Stimulated activated CD4-positive, alpha-beta T cell treated with anti-CD3 and anti-CD28 coated beads, Interleukin-1b, Interleukin-23, amount 100 ng/mL, for 48 hours (primary cell): ENCODE results near the gene HOXB3.

Experiments
- DNase-seq: peaks from one replicate; pipeline ENCODE4 v3.0.0-alpha.2; 2020

Gene HOXB3

DNA sequence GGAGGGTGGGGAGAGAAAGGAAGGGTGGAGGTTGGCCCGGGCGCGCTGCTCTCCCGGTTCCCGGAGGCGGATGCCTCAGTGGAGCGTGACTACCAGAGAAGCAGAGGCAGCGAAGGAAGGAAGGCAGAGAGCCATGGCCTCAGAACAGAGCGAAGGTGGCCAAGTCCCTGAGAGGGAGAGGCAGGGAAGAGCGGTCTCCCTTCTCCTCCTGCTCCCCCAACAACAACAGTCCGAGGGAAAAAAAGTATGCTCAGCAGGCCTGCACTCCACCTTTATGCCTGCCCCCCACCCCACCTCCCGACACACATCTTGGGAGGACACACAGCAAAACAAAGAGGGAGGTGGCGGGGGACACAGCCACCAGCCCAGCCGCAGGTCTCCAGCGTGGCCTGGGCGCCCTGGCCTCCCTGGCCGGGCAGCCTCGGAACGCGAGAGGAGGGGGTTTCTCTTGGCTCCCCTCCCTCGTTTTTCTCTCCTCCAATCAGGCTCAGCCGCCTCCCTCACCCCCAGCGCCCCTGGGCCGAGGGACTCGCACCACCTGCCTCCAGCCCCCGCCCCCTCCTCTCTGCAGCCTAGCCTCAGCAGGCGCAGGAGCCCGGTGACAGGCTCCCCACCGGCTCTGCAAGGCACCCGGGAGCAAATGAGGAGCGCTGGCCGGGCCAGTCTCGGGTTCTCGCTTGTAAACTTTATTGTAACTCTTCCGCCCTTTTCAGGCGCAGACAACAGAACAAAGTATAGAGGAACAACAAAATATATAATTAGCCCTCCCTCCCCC lies 21.8 kb upstream of the HOXB3 start:
- DNase-seq: no peak

DNA sequence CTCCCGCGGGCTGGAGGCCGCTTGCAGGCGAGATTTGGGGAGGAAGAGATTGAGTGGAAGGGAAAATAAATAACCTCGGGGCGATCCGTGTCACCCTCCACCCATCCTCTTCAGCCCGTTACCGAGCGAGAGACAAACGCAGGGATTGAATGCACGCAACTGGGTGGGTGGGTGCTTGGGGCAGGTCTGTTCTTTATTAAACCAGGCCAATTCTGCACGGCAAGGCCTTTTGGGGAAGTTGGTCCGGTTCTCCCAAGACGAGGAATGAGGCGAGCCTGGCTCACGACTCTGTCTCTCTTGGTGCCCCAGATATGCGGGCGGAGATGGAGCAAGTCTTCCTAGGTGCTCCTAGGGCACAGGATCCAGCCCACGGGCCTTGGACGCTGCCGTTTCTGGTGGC lies 21.2 kb upstream of the HOXB3 start:
- DNase-seq: no peak

DNA sequence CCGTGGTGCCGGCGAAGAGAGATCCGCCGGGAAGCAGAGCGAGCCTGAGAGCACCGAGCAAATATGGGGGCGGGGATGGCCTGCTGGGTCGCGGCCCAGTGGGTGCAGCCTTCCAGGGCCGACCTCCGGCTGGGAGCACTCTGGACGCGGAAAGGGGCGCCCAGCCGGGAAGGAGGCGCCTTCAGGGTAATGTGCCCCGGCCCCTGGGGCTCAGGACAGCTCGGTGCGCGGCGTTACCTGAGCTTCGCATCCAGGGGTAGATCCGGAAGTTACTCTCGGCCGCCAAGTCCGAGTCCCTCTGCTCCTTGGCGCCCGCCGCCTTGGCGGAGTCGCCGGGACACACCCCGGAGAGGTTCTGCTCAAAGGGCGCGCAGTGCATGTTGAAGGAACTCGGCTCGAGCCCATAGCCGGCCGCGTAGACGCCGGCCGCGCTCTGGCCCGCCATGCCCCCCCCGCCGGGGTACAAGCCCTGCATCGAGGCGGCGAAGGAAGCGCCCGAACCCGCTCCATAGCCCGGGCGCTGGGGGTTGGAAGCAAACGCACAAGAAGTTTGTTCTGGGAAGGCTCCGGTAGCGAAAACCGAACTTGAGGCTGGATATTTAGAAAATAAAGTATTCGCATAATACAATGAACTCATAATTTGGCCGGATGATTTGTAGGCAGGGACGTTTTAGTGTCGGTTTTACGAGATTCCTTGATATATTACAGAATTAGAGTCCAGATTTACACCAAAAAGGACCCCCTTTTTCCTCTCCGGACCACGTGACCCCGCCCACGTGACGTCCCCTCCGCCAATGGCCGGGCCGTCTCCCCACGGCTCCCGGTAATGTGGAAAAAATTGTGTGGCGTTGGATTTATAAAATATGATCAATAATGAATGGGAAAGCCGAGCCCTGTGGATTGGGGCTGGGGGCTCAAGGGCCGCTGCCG lies 20.5 kb upstream of the HOXB3 start, which contains the start of gene HOXB7:
Gene HOXB7, minus strand, starts transcription at position 736 of the 930 bp plus-strand sequence. Its CDS starts 99 bp downstream, at position 637.
- peak; percentile 61 for DNase-seq

DNA sequence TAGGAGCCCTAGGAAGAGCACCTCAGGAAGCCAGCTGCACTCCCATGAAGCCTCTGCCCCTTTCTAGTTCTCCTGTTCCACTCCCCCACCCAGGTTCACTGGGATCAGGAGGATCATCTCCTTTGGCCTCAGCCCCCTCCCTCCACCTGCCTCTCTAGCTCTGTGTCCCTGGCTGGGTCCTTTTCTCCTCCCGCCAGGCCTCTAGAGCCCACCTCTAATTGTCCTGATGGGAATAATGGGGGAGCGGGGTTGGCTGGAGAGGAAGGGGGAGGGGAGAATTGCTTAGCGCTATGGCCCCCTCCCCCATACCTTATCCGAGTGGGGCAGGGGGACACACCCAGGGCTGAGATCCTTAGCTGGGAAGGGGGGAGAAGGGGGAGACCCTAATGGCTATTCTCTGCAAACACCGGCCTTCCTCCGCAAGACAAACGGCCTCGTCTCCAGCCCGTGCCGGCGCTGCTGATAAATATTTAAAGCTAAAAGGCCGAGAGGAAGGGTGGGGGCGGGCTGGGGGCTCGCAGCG lies 19.8 kb upstream of the HOXB3 start:
- no peak for DNase-seq

DNA sequence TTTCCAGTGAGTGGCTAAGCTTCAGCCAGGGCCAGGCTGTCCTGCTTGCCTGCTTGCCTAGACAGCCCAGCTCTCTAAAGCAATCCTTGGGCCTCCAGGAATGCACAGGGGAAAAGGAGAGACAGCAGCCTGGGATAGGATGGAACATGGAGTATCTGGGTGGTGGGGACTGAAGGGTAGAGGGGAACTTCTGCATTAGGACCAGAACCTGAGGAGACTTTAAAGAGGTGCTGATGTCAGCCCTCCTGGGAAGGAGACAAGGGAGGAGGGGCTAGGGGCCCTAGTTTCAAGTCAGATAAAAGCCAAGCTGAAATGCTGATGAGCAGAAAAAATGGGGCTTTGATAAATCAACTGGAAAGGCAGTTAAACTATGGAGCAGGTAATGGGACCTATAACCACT lies 19.0 kb upstream of the HOXB3 start:
- DNase-seq: no peak

DNA sequence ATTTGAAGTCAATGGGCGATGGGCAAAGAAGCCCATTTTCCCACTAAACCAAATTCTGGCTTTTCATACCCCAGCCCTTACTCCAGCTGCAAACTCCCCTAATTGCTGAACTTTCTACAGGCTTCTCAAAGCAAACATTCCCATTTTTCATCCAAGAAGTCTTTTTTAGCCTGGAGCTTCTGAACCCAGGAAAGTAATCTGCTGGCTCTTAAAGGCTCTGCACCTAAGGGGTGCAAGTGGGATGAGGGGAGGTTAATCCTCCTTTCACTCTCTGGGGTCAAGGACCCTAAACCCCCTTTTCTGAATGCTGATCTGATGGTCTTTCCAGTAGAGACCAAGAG lies 18.4 kb upstream of the HOXB3 start:
- no peak for DNase-seq

DNA sequence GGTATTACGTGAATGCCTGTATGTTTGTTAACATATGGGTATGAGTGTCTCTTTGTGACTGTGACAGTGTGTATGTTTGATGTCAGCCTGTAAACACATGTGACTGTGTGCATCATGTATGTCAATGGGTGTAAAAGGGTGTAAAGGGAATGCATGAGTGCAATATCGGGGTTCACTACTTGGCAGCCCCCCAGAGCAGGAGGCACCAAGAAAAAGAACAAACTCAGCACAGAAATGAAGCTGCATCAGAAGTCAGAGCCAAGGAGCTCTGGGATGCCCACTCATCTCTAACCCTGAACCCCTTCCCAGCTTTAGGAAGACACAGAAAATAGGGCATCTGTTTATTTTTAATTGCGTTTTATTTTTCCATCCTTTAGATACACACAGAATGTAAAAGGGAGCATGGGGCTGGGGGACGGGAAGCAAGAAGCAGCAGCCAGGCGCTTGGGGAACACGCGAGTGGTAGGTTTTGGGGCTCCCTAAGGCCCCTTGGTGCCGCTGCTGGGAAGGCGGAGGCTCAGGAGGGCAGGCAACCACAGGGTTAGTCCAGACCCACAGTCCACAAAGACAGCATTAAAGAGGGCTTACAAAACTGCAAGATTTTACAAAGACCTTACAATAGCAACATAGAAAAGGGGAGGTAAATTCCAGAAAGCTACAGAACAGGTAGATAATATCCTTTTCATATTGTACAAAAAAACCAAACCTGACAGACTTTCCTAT lies 17.0 kb upstream of the HOXB3 start:
- DNase-seq: no peak

DNA sequence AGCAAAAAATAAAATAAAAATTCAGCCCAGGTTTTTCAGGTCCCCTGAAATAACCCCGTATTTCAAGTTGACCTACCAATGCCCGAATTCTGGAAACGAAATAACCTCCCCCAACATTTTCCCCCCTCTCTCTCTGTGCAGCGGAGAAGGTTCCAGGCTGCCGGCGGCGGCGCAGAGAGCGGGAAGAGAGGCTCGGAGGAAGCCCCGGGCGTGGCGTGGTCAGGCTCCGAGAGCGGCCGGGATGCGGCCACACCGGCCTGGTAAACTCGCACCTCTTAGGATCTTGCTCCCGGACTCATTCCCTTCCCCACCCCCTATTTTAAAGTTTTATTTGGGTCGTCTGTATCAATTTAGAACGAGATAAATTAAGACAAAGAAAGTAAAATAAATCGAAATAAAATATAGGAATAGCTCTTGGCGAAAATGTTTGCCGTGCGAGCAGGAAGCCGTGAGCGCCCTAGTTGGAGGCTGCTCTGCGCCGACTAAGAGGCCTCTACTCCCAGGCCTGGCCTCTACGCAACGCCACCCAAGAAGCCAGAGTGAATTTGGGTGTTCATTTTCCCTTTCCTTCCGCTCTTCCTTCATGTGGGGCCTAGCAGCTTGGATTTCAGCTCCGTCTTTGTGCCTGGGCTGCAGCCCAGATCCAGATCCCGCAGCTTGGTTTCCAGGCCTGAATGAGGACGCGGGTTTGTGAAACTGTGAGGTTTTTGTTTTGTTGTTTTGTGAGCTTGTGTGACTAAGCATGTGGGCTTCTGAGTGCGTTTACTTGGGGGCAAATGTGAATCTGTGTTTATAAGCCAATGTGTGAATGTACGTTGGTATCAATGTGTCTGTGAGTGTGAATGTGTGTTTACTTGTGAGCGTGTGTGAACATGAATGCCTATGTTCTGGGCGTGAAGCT lies 16.2 kb upstream of the HOXB3 start:
- DNase-seq: no peak

DNA sequence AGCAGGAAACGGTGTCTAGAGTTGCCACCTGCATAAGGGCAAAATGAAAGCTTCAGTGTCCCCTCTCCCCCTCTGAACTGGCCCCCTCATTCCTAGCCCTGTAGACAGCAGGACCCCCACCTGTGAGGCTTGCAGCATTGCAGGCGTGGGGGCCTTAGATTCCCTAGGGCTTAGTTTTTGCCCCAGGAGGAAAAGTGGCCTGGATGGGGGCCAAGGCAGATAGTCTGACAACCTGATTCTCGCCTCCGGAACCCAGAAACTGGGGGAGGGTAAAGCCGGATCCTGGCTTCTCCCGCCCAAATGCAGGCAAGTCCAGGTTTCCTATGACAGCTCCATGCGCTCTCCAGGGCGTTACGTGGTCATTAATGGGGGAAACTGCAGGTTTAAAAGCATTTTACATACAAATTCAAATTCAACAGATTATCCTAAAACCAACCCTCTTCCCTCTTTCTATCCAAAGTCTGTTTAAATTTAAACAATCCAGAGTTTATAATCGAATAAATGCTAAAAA lies 15.4 kb upstream of the HOXB3 start:
- DNase-seq: no peak

DNA sequence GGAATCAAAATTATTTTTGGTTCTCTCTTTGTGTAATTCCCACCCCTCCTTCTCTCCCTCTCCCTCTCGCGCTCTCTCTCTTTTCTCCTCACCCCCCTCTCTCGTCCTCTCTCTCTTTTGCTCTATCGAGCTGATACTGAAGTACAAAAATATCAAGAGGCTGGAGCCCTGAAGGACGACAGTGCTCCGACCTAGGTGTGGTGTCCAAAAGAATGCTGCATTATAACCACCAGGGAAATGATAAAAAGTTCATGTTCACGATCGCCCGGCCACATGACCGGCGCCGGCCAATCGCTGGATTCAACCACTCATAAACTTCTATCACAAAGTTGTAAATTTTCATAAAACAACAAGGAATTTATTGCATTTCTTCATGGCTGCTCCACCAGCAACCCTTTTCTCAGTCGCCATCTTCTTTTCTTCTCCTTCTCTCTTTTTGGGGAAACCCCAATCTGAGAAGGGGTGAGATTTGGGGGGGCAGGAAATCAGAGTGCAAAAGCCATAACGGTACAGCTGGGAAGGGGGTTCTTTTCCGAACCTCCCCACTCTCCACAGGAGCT lies 14.8 kb upstream of the HOXB3 start, which contains the start of gene HOXB6:
Gene HOXB6, minus strand, starts transcription at position 217 of the 560 bp plus-strand sequence. CDS start 6,836 bp downstream, outside the sequence.
- no peak for DNase-seq

DNA sequence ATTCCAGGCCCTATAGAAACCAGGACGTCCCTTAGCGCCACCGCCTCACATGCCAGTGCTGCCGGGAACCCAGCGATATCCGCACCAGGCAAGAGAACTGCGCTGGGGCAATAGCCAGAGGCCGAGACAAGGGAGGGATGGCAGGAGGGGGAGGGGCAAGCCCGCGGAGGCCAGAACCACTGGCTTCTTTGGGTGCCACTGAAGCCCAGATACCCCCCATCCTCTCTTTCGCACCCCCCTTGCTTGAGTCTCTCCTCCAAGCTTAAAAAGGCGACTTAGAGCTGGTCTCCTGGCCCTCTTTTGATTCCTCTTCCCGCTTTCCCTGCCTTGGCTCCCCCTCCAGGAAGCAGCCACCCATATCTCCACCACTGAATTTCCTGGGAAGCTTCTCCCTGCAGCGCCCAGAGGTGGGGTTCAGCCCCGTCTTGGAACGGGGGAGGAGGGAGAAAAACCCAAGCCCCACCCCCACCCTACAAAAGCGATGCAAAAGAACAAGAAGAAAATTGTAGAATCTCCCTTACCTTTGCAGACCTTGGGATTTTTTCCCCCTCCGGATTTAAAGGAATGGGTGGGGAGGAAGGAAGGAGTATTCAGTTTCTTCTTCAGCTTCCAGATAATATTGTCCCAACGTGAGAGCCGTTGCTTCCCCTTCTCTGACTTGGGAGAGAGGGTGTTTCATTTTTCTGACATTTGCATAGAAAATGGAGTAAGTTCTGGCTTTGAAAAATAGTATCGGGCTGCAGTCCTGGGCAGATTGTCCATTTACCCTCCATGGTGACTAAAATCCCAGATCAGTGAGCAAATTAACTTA lies 14.1 kb upstream of the HOXB3 start:
- no peak for DNase-seq

DNA sequence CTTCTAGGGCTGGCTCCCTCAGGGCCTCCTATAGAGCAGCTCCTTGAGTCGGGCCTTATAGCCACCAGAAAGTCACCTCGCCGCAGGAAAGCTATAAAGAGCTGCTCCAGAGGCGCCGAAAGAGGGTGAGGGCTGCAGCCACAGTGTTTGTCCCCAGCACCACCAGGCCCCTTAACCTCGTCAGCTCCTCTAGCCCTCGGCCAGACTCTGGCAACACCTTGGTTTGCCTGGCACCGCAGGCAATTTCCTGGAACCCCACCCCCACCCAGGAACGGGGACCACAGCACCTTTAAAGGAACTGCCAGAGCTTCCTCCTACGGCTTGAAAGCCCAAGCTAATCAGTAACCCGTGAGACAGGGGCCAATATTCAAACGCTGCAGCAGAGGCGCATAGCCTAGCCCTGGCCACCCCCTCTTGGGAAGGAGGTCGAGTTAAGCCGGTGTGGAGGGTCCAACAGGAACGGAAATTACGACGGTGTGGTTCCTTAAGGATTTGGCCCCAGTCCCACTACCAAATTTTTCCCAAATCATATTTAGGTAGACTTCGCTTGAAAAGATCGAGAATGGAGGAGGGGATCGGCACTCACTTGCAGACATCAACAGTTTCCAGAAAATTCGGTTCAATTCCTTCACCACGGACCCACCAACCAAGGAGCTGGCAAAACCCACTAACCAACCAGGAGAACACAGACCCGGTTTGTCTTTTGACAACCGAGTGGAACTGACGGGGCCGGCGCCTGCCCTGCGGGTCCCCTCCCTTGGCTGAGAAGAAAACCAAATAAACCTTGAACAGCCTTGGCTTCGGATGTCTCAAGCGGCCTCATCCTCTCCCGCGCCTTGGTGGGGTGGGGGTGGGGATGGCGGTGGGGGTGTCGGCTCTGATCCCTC lies 11.7 kb upstream of the HOXB3 start:
- no peak for DNase-seq

DNA sequence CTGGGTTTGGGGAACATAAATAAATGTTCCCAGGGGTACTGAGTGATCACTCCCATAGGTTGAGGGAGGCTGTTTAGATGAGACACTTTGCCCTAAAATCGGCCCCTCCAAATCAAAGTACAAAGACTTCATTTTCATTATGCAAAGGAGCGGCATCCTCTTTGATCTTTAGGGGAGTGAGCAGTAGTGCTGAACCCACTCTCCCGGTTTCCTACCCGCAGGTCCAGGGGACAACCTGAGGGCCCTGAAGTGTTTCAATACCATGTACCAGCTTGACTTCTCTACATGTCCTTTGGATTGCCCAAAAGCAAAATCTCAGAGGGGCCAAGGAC lies 11.1 kb upstream of the HOXB3 start:
- DNase-seq: no peak

DNA sequence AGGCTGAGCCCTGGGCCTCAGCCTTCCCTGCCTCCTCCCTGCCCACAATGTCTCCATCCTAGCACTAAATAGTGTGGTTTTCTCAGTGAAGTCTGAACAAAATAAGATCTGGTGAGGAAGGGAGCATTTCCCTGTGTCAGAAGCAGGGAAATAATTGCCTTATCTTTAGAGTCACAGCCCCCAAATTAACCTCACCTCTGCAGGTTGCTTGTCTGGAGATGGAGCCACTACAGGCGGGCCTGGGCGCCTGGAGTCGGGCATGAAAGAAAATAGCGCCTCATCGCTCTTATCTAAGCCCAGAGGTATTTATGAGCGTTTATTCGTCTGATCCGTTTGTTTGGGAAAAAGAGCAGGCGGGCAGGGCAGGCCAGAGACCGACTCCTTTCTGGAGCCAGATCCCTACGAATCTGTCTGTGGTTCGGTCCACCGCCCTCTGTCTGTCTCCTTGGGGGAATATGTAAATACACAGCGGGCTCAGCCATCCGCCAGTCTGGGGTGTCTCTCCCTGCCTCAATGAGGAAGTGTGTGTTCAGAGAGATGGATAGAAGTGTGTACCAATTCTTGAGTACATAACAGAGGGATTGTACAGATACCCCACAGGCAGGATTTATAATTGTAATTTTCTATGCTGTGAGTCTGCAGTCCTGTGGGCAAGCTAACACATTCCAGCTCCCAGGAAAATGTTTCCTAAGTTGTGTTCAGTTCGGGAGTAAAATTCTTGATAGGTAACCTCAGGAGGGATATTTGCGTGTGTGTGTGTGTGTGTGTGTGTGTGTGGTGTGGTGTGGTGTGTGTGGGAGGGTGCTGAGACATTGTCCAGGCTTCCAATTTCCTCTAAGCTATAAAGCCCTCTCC lies 10.4 kb upstream of the HOXB3 start:
- DNase-seq: no peak

DNA sequence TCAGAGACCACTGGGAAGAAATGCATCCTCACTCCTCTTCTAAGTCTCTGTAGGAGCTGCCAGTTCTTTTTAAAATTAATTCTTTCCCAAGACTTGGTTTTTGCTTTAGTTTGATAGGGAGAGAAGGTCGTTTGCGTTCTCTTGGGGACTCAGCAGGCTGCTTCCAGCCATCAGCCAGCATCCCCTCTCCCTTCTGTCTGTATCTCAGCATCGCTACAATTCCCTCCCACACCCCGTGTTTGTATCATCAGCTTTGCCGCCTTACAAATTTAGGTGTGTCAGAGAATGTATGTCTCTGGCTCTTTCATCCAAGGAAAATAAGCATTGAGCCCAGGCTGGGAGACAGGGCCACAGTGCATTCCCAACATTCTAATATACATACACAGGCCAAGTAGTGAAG lies 9.3 kb upstream of the HOXB3 start:
- no peak for DNase-seq

DNA sequence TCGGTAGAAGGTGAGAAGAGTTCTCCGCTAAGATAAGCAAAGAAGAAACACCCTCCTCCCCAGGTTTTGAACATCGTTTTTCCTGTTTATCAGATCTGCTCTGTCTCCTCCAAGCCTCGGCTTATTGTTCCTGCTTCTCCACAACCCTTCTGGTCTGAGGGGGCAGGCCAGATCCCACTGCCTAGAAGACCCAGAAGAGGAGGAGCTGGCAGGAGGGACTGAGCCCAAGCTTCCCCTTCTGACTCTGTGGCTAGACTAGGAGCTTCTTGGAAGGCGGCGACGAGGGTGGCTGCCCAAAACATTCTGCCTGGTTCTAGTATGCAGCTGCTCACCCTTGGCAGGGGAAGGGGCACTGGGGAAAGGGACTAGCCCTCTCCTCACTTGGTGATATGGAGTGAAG lies 8.7 kb upstream of the HOXB3 start:
- no peak for DNase-seq

DNA sequence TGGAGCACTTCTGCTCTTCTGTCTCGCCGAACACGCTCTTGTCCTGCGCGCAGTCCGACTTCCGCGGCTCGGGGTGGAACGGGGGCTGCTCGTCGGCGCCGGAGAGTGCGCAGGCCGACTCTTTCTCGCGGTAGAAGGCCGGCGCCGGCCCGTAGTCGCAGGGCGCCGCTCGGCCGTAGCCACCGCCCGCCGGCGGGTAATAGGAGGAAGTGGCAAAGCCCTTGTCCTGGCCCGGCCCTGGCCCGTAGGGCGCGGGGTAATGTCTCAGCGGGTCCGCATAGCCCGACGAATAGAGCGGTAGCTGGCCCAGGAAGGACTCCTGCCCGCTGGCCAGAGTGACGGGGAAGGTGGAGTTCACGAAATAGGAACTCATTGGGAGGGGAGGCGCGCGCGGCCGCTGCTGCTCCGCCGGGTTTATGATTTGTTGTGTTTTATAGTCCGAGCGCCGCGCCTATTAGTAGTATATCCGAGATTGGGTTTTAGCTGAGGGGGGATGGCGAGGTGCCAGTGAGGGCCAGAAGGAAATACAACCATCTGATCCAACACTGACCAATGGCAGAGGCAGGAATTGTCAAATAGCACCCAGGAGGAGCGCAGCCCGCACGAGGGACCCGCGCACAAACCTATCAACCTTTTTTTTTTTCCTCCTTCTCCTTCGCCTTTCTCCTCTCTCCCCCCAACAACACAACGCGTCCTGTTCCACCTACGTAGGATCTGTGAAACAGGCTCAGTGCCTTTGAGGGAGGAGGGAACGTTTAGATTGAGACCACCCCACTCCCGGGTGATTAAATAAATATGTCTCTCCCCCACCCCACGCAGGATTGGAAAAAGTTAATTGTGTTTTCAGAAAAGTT lies 8.0 kb upstream of the HOXB3 start:
- DNase-seq: no peak

DNA sequence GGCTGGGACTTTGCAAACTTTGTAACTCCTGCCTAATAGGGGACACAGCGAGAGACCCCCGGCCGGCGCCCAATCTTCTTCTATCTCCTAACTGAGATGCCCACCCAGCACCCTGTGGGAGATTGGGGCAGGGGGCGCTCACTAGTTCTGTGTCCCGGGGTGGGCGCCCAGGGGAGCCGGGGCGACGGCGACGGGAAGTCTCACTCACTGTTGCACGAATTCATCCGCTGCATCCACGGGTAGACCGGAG lies 7.4 kb upstream of the HOXB3 start:
- DNase-seq: no peak
